Measurements from ENCODE around the gene ERCC6L2.

- no peak for TF ChIP-seq POLR2A (IDR thresholded peaks at IDR 0.05; ENCODE audit: low read length)
- TF ChIP-seq GATA1 (IDR thresholded peaks at IDR 0.05; ENCODE audit: low read depth, low read length), result no peak
These were observed 54.8 kb downstream of the ERCC6L2 start for GRCh38 chr9:95930277-95930676.
